NCI-H2107 treated with DMSO at 0.1 percent for 48 hours (cell line): ENCODE data around the gene LEP.
"Not testable (repeated sequence)": the region's sequence is repeated elsewhere in the genome, so short reads cannot be mapped to it uniquely, and the experiment has no call there.

ENCODE experiments used
- DNase-seq: peaks from one replicate; lab custom pipeline; 2025; ENCODE audit not compliant: unreplicated experiment; lab: John Stamatoyannopoulos, UW

Gene LEP

DNA sequence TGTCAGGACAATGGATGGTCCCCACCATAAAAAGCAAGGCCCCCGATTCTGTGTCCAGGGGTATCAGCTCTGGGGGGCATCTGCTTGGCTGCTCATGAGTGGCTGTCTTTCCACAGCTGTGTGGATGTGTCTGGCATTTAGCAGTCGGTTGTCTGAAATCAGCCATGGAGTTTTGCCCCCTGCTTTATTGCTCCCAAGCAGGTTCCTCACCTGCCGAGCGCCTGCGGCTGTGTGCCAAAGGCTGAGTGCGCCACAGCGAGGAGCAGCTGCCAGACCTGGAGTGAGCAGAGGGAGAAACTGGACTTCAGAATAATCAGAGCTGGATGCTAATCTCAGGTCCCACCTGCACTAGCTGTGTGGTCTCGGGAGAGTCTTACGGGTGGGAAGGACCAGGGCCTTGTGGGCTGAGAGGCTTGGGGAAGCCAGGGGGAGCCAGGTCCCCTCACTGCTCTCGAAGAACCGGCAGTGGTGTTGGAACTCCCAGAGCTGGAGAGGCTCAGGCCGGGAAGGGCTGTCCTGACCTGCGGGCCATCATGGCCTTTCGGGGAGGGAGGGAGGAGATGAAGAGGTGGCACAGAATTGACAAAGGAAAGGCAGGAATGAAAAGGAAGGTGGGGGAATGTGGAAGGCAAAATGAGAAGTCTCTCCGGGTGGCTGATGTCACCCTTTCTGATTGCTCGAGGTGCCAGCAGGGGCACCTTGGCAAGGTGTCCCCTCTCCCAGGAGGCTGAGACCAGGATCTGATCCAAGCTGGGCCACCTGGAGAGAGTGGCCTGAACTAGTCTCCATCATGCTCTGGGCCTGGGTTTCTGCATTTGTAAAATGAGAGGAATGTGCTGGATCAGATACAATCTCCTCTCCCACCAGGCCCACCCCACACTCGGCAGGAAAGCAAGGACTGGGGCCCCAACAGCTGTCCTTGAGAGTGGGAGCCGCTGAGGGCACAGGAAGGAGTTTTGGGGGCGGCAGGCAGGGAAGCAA, 30.2 kb upstream of the LEP start:
- DNase-seq = peak; percentile 75

- DNase-seq = no peak
Measured at GRCh38 chr7:128211626-128212025, 29.5 kb upstream of the LEP start.

- no peak for DNase-seq
Measured at GRCh38 chr7:128214463-128214862, 26.6 kb upstream of the LEP start.

GRCh38 chr7:128215281-128215680, 25.8 kb upstream of the LEP start:
- DNase-seq = no peak

- DNase-seq = no peak
Measured at GRCh38 chr7:128215739-128216138, 25.3 kb upstream of the LEP start.

DNA sequence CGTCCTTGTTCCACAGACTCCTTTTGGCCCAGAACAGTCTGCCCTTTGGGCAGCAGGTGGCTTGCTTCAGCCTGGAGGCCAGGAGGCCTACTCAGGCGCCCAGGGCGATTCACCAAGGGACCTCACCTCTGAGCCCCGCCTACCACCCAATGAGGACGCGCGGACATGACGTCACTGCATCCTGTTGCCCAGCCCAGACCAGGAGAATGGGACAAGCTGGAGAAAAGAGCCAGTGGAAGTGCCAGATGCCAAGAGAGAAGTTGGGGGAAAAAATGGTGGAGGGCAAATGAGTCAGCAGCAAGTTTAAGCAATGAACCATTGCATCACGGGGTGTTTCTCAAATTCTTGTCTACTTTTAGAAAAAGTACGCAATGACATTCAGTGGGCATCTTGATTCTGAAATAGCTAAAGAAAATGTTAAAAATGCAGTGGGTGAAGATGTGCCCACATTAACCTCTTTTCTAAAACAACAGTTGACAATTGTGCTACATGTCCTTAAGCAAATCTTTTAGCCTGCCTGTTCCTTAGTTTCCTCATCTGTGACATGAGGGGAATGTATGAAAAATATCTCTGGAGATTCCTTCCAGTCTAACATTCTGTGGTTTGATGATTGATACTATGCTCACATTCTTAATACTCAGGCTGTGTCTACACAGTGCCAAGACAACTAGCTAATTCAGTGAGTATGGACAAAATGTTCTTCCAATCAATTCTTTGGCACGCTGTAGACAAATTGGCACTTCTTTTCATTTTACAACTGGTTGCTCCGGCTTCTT, 23.9 kb upstream of the LEP start:
- DNase-seq = no peak

- DNase-seq = no peak
Measured at GRCh38 chr7:128217967-128218652, 23.0 kb upstream of the LEP start.

DNA sequence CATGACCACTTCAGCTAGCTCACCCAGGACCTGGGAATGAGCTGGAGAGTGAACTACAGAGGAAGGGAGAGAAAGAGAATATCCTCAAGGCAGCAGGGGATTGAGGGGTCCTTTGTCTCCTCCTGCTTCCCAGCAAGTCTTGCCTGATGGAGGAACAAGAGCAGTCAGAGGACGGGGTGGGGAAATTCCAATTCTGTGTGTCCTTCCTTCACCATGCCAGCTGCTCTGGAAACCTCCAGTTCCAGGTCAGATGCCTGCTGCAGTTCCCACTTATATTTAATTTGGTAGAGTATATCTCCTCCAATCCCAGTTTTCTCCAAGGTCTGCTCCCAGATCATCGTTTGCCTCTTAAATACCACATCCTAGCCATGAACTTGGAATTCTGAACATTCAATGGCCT, 21.4 kb upstream of the LEP start:
- no peak for DNase-seq

DNA sequence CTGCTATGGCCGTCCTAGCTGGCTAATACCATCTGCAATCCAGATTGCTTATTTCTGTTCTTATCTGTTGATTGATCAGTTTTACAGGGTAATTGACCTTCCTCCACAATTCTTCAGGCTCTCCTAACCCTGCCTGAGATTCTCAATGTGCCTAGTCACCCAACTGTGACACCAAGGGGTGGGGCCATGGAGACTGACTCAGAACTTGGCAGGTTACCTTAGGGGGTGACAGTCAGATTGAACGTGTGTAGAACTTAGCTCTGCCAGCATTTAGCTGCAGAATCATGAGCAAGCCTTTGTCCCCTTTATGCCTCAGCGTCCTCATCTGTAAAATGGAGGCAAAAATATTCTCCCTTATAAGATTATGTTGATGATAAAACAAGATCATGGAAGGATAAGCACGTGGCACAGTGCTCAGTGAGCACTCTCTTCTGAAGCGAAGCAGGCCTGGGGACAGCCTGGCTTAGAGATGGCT, 19.1 kb upstream of the LEP start:
- no peak for DNase-seq

- DNase-seq = no peak
Measured at GRCh38 chr7:128226132-128226980, 14.7 kb upstream of the LEP start.

DNA sequence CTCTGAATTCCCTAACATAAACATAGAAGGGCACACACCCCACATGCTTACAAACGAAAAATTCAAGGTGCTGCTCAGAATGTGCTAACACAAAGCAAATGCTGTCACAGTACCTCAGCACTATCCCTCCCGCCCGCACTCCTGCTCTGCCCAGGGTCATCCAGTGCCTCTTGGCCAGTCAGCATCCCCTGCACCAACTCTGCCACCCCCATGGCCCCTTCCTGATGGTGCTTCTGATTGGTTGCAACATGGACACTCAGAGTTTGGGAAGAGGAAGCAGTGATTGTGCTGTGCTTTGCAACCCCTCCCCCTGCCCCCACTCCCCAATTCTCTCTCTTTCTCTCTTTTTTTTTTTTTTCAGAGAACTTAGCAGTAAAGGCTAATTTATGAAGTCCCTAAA, 13.8 kb upstream of the LEP start:
- DNase-seq = no peak

DNA sequence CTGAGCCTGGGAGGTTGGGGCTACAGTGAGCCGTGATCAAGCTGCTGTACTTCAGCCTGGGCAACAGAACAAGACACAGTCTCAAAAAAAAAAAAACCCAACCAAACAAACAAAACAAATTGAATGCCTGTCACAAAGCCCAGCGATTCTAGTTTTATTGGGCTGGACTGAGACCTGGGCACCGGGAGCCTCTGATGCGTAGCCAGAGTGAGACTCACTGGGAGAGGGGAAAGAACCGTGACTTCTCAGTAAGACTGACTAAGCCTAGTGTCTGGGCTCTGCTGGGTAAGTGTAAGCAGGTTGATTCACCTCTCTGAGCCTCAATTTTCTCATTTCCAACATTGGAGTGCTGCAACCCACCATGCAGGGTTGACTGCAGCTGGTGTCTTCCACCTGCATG, 10.1 kb upstream of the LEP start:
- DNase-seq = no peak

DNA sequence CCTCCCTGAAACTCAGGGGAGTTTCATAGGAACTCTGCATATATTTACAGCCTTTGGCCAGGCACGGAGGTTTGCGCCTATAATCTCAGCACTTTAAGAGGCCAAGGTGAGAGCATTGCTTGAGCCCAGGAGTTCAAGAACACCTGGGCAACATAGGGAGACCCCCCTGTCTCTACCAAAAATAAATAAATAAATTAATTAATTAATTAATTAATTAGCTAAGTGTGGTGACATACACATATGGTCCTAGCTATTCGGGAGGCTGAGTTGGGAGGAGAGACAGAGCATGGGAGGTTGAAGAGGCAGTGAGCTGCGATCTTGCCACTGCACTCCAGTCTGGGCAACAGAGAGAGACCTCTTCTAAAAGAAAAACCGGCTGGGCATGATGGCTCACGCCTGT, 9.4 kb upstream of the LEP start:
- no peak for DNase-seq

- DNase-seq = no peak
Measured at GRCh38 chr7:128233471-128233870, 7.6 kb upstream of the LEP start.

- no peak for DNase-seq
Measured at GRCh38 chr7:128234476-128235026, 6.5 kb upstream of the LEP start.

- DNase-seq = no peak
Measured at GRCh38 chr7:128235471-128235870, 5.6 kb upstream of the LEP start.

GRCh38 chr7:128236924-128237586, 4.0 kb upstream of the LEP start:
- DNase-seq = no peak

DNA sequence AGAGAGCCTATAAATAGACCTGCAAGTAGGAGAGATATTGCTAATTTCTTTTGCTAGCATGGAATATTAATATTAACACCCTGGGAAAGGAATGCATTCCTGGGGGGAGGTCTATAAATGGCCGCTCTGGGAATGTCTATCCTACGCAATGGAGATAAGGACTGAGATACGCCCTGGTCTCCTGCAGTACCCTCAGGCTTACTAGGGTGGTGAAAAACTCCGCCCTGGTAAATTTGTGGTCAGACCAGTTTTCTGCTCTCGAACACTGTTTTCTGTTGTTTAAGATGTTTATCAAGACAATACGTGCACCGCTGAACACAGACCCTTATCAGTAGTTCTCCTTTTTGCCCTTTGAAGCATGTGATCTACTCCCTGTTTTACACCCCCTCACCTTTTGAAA, 1.9 kb upstream of the LEP start:
- not testable (repeated sequence) for DNase-seq

DNA sequence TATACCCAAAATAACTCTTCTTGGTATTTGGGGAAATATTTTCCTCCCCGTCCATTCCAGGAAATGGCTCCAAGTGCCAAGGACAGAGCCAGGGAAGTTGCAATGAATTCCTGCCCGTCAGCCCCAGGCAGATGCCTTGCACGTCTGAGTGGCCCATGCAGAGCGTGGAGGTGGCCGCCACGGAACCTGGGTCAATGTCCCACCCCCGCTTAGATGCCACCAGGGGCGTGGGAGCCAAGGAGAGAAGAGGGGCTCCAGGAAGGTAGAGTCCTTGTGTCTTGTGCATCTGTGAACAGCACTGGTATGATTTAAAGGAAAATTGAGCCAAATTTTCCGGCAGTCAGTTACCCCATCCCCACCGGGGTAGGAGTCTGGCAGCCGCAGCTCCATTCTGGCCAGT, 1.6 kb downstream of the LEP start:
- no peak for DNase-seq

- no peak for DNase-seq
Measured at GRCh38 chr7:128243273-128243672, 2.2 kb downstream of the LEP start.
